WTC11 (cell line): ENCODE measurements around the gene SLC37A1. TPM values are rescaled to one million over a fixed set of nuclear protein-coding genes. Genes with fewer than 3 reads are reported as not detected.

ENCODE experiments used
- ATAC-seq: fragments of 200-7000 bp; cut with Tn5 transposase; 2 replicates; pipeline ENCODE4 v1.10.0; 2021; ENCODE audit warnings: mild to moderate bottlenecking, moderate library complexity
- CTCF ChIA-PET: fragments of 300-600 bp; sonication (Branson Sonifier 250); formaldehyde crosslinking; loops from one replicate; lab custom pipeline; 2021; ENCODE audit warnings: antibody characterized with exemption; lab: Charles Lee
- POLR2A ChIA-PET: fragments of 350-600 bp; sonication (Branson Sonifier 250); formaldehyde crosslinking; loops from one replicate; lab custom pipeline; 2021; ENCODE audit warnings: antibody characterized with exemption; lab: Charles Lee
- DNase-seq: peaks from one replicate; pipeline ENCODE4 v3.0.0; 2021; ENCODE audit warnings: low spot score
- H3K27ac Mint-ChIP-seq: 2 replicates; pipeline ENCODE4 v1.8.0; 2021; ENCODE audit warnings: mixed read lengths
- H3K27me3 Mint-ChIP-seq: 2 replicates; pipeline ENCODE4 v1.8.0; 2021; ENCODE audit warnings: low read depth, mild to moderate bottlenecking, moderate library complexity, mixed read lengths
- H3K36me3 Mint-ChIP-seq: 2 replicates; pipeline ENCODE4 v1.8.0; 2021; ENCODE audit warnings: mixed read lengths
- H3K4me1 Mint-ChIP-seq: 2 replicates; pipeline ENCODE4 v1.8.0; 2022; ENCODE audit warnings: mixed read lengths
- H3K4me3 Mint-ChIP-seq: 2 replicates; pipeline ENCODE4 v1.8.0; 2021; ENCODE audit warnings: mild to moderate bottlenecking, moderate library complexity, mixed read lengths
- H3K9me3 Mint-ChIP-seq: 2 replicates; pipeline ENCODE4 v1.8.0; 2021; ENCODE audit warnings: mixed read lengths
- ATF2 ChIP-seq: sonication (generic); formaldehyde crosslinking; IDR thresholded peaks from 2 replicates; pipeline ENCODE4 v1.8.1; 2022; ENCODE audit warnings: low read depth, missing genetic modification reagents, borderline replicate concordance
- CREM ChIP-seq: sonication (generic); formaldehyde crosslinking; IDR thresholded peaks from 2 replicates; pipeline ENCODE4 v1.8.1; 2022; ENCODE audit warnings: mild to moderate bottlenecking, missing genetic modification reagents, moderate library complexity
- EMX1 ChIP-seq: fragments of 250-450 bp; sonication (Bioruptor Pico); IDR thresholded peaks from 2 replicates; pipeline ENCODE4 v1.8.0; 2021; ENCODE audit warnings: mild to moderate bottlenecking
- ESRRA ChIP-seq: sonication (generic); formaldehyde crosslinking; IDR thresholded peaks from 2 replicates; pipeline ENCODE4 v1.8.1; 2022; ENCODE audit warnings: mild to moderate bottlenecking, missing genetic modification reagents, borderline replicate concordance
- GABPB1 ChIP-seq: sonication (generic); formaldehyde crosslinking; IDR thresholded peaks from 2 replicates; pipeline ENCODE4 v1.8.1; 2023; ENCODE audit warnings: mild to moderate bottlenecking, missing genetic modification reagents
- GRHL2 ChIP-seq: fragments of 250-450 bp; sonication (Bioruptor Pico); IDR thresholded peaks from 2 replicates; pipeline ENCODE4 v1.8.0; 2022; ENCODE audit warnings: mild to moderate bottlenecking, moderate library complexity; ENCODE audit not compliant: insufficient replicate concordance, severe bottlenecking
- JUN ChIP-seq: sonication (generic); formaldehyde crosslinking; IDR thresholded peaks from 2 replicates; pipeline ENCODE4 v1.8.0; 2023; ENCODE audit warnings: mild to moderate bottlenecking, missing genetic modification reagents
- MXD4 ChIP-seq: fragments of 250-450 bp; sonication (Bioruptor Pico); IDR thresholded peaks from 2 replicates; pipeline ENCODE4 v1.8.0; 2021; ENCODE audit warnings: mild to moderate bottlenecking, moderate library complexity, borderline replicate concordance
- NFE2L1 ChIP-seq: sonication (generic); formaldehyde crosslinking; IDR thresholded peaks from 2 replicates; pipeline ENCODE4 v1.8.1; 2023; ENCODE audit warnings: missing genetic modification reagents
- RORB ChIP-seq: fragments of 250-450 bp; sonication (Bioruptor Pico); IDR thresholded peaks from 2 replicates; pipeline ENCODE4 v1.9.0; 2021; ENCODE audit warnings: mild to moderate bottlenecking
- SMAD3 ChIP-seq: sonication (generic); formaldehyde crosslinking; IDR thresholded peaks from 2 replicates; pipeline ENCODE4 v1.8.0; 2022; ENCODE audit warnings: missing genetic modification reagents, mild to moderate bottlenecking, borderline replicate concordance
- SOX15 ChIP-seq: fragments of 250-450 bp; sonication (Bioruptor Pico); IDR thresholded peaks from 2 replicates; pipeline ENCODE4 v1.9.0; 2021; ENCODE audit warnings: mild to moderate bottlenecking
- TCF7 ChIP-seq: sonication (generic); formaldehyde crosslinking; IDR thresholded peaks from 2 replicates; pipeline ENCODE4 v1.8.0; 2022; ENCODE audit warnings: mild to moderate bottlenecking, low read depth, missing genetic modification reagents, moderate library complexity
- USF1 ChIP-seq: sonication (generic); formaldehyde crosslinking; IDR thresholded peaks from 2 replicates; pipeline ENCODE4 v1.8.0; 2022; ENCODE audit warnings: mild to moderate bottlenecking, missing genetic modification reagents
- USF2 ChIP-seq: sonication (generic); formaldehyde crosslinking; IDR thresholded peaks from 2 replicates; pipeline ENCODE4 v1.8.1; 2023; ENCODE audit warnings: mild to moderate bottlenecking, missing genetic modification reagents, moderate library complexity
- ZBTB21 ChIP-seq: sonication (generic); formaldehyde crosslinking; IDR thresholded peaks from 2 replicates; pipeline ENCODE4 v1.8.1; 2023; ENCODE audit warnings: mild to moderate bottlenecking, missing genetic modification reagents, borderline replicate concordance
- ZBTB43 ChIP-seq: sonication (generic); formaldehyde crosslinking; IDR thresholded peaks from 2 replicates; pipeline ENCODE4 v1.8.1; 2023; ENCODE audit warnings: mild to moderate bottlenecking, missing genetic modification reagents
- ZNF121 ChIP-seq: sonication (generic); formaldehyde crosslinking; IDR thresholded peaks from 2 replicates; pipeline ENCODE4 v1.8.0; 2023; ENCODE audit warnings: missing genetic modification reagents
- ZNF263 ChIP-seq: sonication (generic); formaldehyde crosslinking; IDR thresholded peaks from 2 replicates; pipeline ENCODE4 v1.8.1; 2022; ENCODE audit warnings: low read depth, mild to moderate bottlenecking, moderate library complexity, missing genetic modification reagents
- ZNF317 ChIP-seq: sonication (generic); formaldehyde crosslinking; IDR thresholded peaks from 2 replicates; pipeline ENCODE4 v1.8.1; 2023; ENCODE audit warnings: low read depth, mild to moderate bottlenecking, moderate library complexity, missing genetic modification reagents, borderline replicate concordance
- ZNF396 ChIP-seq: fragments of 250-450 bp; sonication (Bioruptor Pico); IDR thresholded peaks from 2 replicates; pipeline ENCODE4 v1.8.0; 2021; ENCODE audit warnings: mild to moderate bottlenecking, moderate library complexity, borderline replicate concordance
- ZNF532 ChIP-seq: fragments of 250-450 bp; sonication (Bioruptor Pico); IDR thresholded peaks from 2 replicates; pipeline ENCODE4 v1.9.0; 2021; ENCODE audit warnings: mild to moderate bottlenecking, borderline replicate concordance
- ZNF671 ChIP-seq: fragments of 250-450 bp; sonication (Bioruptor Pico); IDR thresholded peaks from 2 replicates; pipeline ENCODE4 v1.8.0; 2021; ENCODE audit warnings: mild to moderate bottlenecking
- ZSCAN18 ChIP-seq: fragments of 250-450 bp; sonication (Bioruptor Pico); IDR thresholded peaks from 2 replicates; pipeline ENCODE4 v2.1.2; 2022; ENCODE audit warnings: mild to moderate bottlenecking, moderate library complexity
- total RNA-seq: library from RNA; stranded (reverse); gene quantifications from 3 replicates; pipeline ENCODE4 v1.2.3, GENCODE V29; 2021

Gene SLC37A1
- total RNA-seq, 1 experiment from 2014 or later: 22.7 TPM

- TF ChIP-seq MXD4 (CRISPR knock-in tag) (no peak), SMAD3 (no peak), RORB (no peak), TCF7 (CRISPR knock-in tag) (no peak), NFE2L1 (CRISPR knock-in tag) (no peak), ZNF396 (no peak), ZNF317 (CRISPR knock-in tag) (no peak), ZNF263 (CRISPR knock-in tag) (no peak)
These were observed 94.8 kb downstream of the SLC37A1 start (continued) for GRCh38 chr21:42608446-42608845.

GRCh38 chr21:42609811-42610210 is 96.2 kb downstream of the SLC37A1 start:
- no peak overlapping the region for H3K27ac Mint-ChIP-seq
- peak; percentile 26; the same call in 1 of the 2 replicates for ATAC-seq
- TF ChIP-seq ZSCAN18 (CRISPR knock-in tag): no peak
- peak; percentile 78 for TF ChIP-seq USF2 (CRISPR knock-in tag)
- no peak for TF ChIP-seq ATF2
- no peak for TF ChIP-seq ZBTB43 (CRISPR knock-in tag)
- TF ChIP-seq USF1 (CRISPR knock-in tag): peak; percentile 68
- TF ChIP-seq JUN (CRISPR knock-in tag): no peak
- no peak for TF ChIP-seq GABPB1
- TF ChIP-seq GRHL2 (CRISPR knock-in tag): no peak
- TF ChIP-seq, all 79 proteins: peak for 2
- Mint-ChIP-seq H3K27me3 (peaks cover 30% of the 10 kb centered on the region), H3K36me3 (peaks cover 9% of the 10 kb centered on the region), H3K4me3 (no peak overlapping the region), H3K9me3 (peaks cover 42% of the 10 kb centered on the region), H3K4me1 (peaks cover 5% of the 10 kb centered on the region)
- no peak for DNase-seq
- ChIA-PET POLR2A (no interaction called here), CTCF (no interaction called here)

GRCh38 chr21:42611852-42612251 is 98.2 kb downstream of the SLC37A1 start:
- Mint-ChIP-seq H3K4me3 (no peak overlapping the region), H3K36me3 (peaks cover 4% of the 10 kb centered on the region; the same call in 1 of the 2 replicates), H3K9me3 (peaks cover 27% of the 10 kb centered on the region), H3K27ac (no peak overlapping the region), H3K27me3 (peaks cover 18% of the 10 kb centered on the region), H3K4me1 (no peaks in the 10 kb centered on the region)
- ChIA-PET CTCF (interaction anchor here (0.7 kb wide), 1 partner anchor 19 kb away, joined by 3 read pairs; no protein-coding TSS in a partner anchor), POLR2A (no interaction called here)
- no peak for ATAC-seq
- DNase-seq: no peak
- TF ChIP-seq ZNF121 (CRISPR knock-in tag) (no peak), ZBTB21 (CRISPR knock-in tag) (no peak), EMX1 (CRISPR knock-in tag) (no peak), ZNF671 (no peak), ESRRA (CRISPR knock-in tag) (no peak), CREM (no peak), NFE2L1 (CRISPR knock-in tag) (no peak), ZNF532 (CRISPR knock-in tag) (no peak), SOX15 (no peak), ZSCAN18 (CRISPR knock-in tag) (no peak)
